ENCODE results near the gene CRELD1. TPM values are rescaled to one million over a fixed set of nuclear protein-coding genes. Genes with fewer than 3 reads are reported as not detected.

CRELD1 gene
- total RNA-seq, 2 donors from 2014 or later = 22.3 to 29.5 TPM

DNA sequence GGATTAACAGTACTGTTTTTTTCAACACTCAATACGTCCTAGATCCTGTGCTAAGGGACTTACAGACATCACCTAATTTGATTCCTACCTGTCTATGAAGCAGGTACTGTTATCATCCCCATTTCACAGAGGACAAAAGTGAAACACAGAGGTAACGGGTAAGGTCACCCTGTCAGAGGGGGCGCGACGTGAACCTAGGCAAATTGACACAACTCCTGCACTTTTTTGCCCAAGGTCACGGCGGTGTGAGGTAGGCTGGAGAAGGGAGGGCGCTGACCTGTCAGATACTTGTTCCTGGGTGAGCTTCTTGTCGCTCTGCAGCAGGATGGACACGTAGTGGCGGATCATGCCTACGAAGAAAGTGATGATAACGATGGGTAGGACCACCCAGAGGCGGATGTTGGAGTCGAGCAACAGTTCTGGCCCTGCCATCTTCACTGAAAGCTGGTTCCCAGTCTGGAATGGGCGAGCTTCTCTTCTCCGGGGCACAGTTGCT, 52.6 kb downstream of the CRELD1 start:
- intact Hi-C loops (cut with DNase I) = no loop called here
- DNase-seq (ENCODE audit: low spot score) = no peak

DNA sequence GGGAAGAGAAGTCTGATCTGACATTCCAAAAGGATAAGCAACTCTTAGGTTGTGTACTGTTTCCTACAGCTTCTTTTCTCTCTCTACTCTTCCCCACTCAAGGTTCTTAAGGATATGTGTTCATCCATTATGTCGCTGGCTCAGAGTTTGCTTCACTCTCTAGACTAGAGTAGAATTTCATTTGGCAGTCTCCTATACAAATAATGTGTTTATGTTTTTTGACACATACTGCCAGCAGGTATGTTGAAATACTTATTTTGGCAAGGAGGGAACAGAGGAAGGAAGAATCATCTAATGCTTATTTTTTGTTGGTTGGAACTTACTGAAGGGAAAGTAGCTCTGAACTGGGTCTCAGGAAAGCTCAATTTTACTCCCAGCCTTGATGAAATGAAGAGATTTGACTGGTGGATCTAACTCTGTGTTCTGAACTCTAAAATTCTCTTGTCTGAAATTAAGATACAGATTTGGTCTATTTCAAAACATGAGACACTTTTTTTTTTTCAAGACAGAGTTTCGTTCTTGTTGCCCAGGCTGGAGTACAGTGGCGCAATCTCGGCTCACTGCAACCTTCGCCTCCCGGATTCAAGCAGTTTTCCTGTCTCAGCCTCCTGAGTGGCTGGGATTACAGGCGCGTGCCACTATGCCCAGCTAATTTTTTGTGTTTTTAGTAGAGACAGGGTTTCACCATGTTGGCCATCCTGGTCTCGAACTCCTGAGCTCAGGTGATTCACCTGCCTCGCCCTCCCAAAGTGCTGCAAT, 60.6 kb downstream of the CRELD1 start:
- DNase-seq (ENCODE audit: low spot score) = no peak
- intact Hi-C loops (cut with DNase I) = no loop called here

Other genes starting within 250 kb of the CRELD1 start
- gene CPNE9, start 230.0 kb upstream of the CRELD1 start, total RNA-seq = not detected
- gene BRPF1, start 202.1 kb upstream of the CRELD1 start, total RNA-seq = 10 to 100 TPM; 15.6 to 17.5 TPM
- 10 to 100 TPM; 15.4 to 23.4 TPM for gene OGG1, start 183.9 kb upstream of the CRELD1 start, total RNA-seq
- gene CAMK1, start 163.9 kb upstream of the CRELD1 start, total RNA-seq = 10 to 100 TPM; 47.8 to 50.6 TPM
- gene TADA3, start 141.4 kb upstream of the CRELD1 start, total RNA-seq = 10 to 100 TPM; 44.2 to 48.8 TPM
- gene ARPC4, start 140.8 kb upstream of the CRELD1 start, total RNA-seq = 100 to 1,000 TPM; 144 to 148 TPM
- gene TTLL3, start 123.6 kb upstream of the CRELD1 start, total RNA-seq = 10 to 100 TPM; 24.9 to 44.4 TPM
- 10 to 100 TPM; 18.2 to 20.0 TPM for gene RPUSD3, start 89.8 kb upstream of the CRELD1 start, total RNA-seq
- gene CIDEC, start 53.6 kb upstream of the CRELD1 start, total RNA-seq = 1 to 10 TPM; 1.2 to 2.9 TPM
- gene JAGN1, start 43.2 kb upstream of the CRELD1 start, total RNA-seq = 10 to 100 TPM; 19.6 to 20.0 TPM
- gene IL17RE, start 31.0 kb upstream of the CRELD1 start, total RNA-seq = 1 to 10 TPM; 9.6 to 10.0 TPM
- 10 to 100 TPM; 31.9 to 41.1 TPM for gene IL17RC, start 16.7 kb upstream of the CRELD1 start, total RNA-seq
- gene PRRT3, start 18.6 kb downstream of the CRELD1 start, total RNA-seq = 1 to 10 TPM; 1.5 to 2.7 TPM
- gene EMC3, start 53.0 kb downstream of the CRELD1 start, total RNA-seq = 10 to 100 TPM; 50.4 to 52.8 TPM
- 1 to 10 TPM; 3.3 to 3.4 TPM for gene FANCD2, start 92.6 kb downstream of the CRELD1 start, total RNA-seq
- not detected for gene FANCD2OS, start 174.4 kb downstream of the CRELD1 start, total RNA-seq
- 100 to 1,000 TPM in 1 of 2 donors, 10 to 100 TPM in 1; 98.9 to 125 TPM for gene BRK1, start 181.8 kb downstream of the CRELD1 start, total RNA-seq
- 10 to 100 TPM; 21.7 to 24.7 TPM for gene VHL, start 207.9 kb downstream of the CRELD1 start, total RNA-seq
- gene IRAK2, start 231.1 kb downstream of the CRELD1 start, total RNA-seq = 1 to 10 TPM; 2.3 to 4.2 TPM

Data from posterior vena cava (tissue), 2 donors.